Mesendoderm (in vitro differentiated cells): ENCODE data around the gene FAF1.
A peak's percentile ranks its signal among the peaks of the same experiment; 100 is the strongest.

Experiments
- DNase-seq: peaks from one replicate; pipeline ENCODE4 v3.0.0; 2013
- H2AK5ac ChIP-seq: 2 replicates; pipeline ENCODE4 v1.6.1; 2013; ENCODE audit warnings: low read length, inconsistent platforms
- H2BK120ac ChIP-seq: 2 replicates; pipeline ENCODE4 v1.6.1; 2013; ENCODE audit warnings: low read depth, mild to moderate bottlenecking, low read length, moderate library complexity, mixed read lengths
- H2BK15ac ChIP-seq: replicated peaks from 2 replicates; pipeline ENCODE4 v1.6.1; 2013; ENCODE audit warnings: low read depth, mild to moderate bottlenecking, moderate library complexity
- H2BK5ac ChIP-seq: 2 replicates; pipeline ENCODE4 v1.6.1; 2013; ENCODE audit warnings: low read length, inconsistent platforms
- H3K18ac ChIP-seq: 2 replicates; pipeline ENCODE4 v1.6.1; 2013; ENCODE audit warnings: mild to moderate bottlenecking, low read length, mixed read lengths
- H3K23ac ChIP-seq: one replicate; pipeline ENCODE4 v1.6.1; 2013; ENCODE audit warnings: low read length
- H3K27ac ChIP-seq: 2 replicates; pipeline ENCODE4 v1.5.1; 2013; ENCODE audit warnings: low read depth, mild to moderate bottlenecking, inconsistent platforms, low read length, moderate library complexity
- H3K27me3 ChIP-seq: 2 replicates; pipeline ENCODE4 v1.6.1; 2013; ENCODE audit warnings: low read length, control low read depth, mild to moderate bottlenecking, inconsistent platforms; ENCODE audit not compliant: insufficient read depth, poor library complexity
- H3K36me3 ChIP-seq: 2 replicates; pipeline ENCODE4 v1.6.1; 2013; ENCODE audit warnings: low read length, inconsistent platforms; ENCODE audit not compliant: control insufficient read depth, insufficient read depth
- H3K4ac ChIP-seq: one replicate; pipeline ENCODE4 v1.6.1; 2013; ENCODE audit warnings: low read depth, mild to moderate bottlenecking, low read length, moderate library complexity
- H3K4me1 ChIP-seq: 2 replicates; pipeline ENCODE4 v1.6.1; 2013; ENCODE audit warnings: low read depth, low read length, inconsistent platforms; ENCODE audit not compliant: control insufficient read depth
- H3K4me2 ChIP-seq: 2 replicates; pipeline ENCODE4 v1.6.1; 2013; ENCODE audit warnings: low read length
- H3K4me3 ChIP-seq: 2 replicates; pipeline ENCODE4 v1.5.1; 2013; ENCODE audit warnings: mild to moderate bottlenecking, low read length
- H3K56ac ChIP-seq: one replicate; pipeline ENCODE4 v1.6.1; 2013; ENCODE audit warnings: low read length
- H3K79me1 ChIP-seq: 2 replicates; pipeline ENCODE4 v1.6.1; 2013; ENCODE audit warnings: low read length, inconsistent platforms
- H3K79me2 ChIP-seq: 2 replicates; pipeline ENCODE4 v1.6.1; 2013; ENCODE audit warnings: mild to moderate bottlenecking, low read length; ENCODE audit not compliant: control insufficient read depth, insufficient read depth
- H3K9ac ChIP-seq: 2 replicates; pipeline ENCODE4 v1.6.1; 2013; ENCODE audit warnings: low read length, inconsistent platforms
- H4K5ac ChIP-seq: one replicate; pipeline ENCODE4 v1.6.1; 2013; ENCODE audit warnings: low read length
- H4K8ac ChIP-seq: one replicate; pipeline ENCODE4 v1.6.1; 2013; ENCODE audit warnings: low read depth, mild to moderate bottlenecking, control low read depth, low read length, moderate library complexity
- WGBS: extraction: QIAGEN DNeasy Blood & Tissue Kit; methylation state at CpG from one replicate; pipeline ENCODE4 v1.1.7; 2013; ENCODE audit warnings: low lambda C conversion rate, missing lambda C conversion rate; ENCODE audit not compliant: insufficient coverage; ENCODE audit errors: extremely low coverage; 5-methylcytosine and 5-hydroxymethylcytosine counted together

FAF1 gene

GRCh38 chr1:50705041-50705440 is 255.0 kb downstream of the FAF1 start:
- Histone ChIP-seq H3K4ac (no peak overlapping the region), H2AK5ac (no peak overlapping the region), H3K56ac (no peak overlapping the region), H4K8ac (no peak overlapping the region), H3K36me3 (no peaks in the 10 kb centered on the region), H3K4me3 (no peak overlapping the region), H3K79me2 (no peaks in the 10 kb centered on the region), H3K18ac (no peak overlapping the region), H3K79me1 (no peaks in the 10 kb centered on the region), H3K9ac (no peak overlapping the region), H2BK5ac (no peak overlapping the region), H3K4me2 (no peak overlapping the region), H3K27me3 (no peaks in the 10 kb centered on the region), H3K23ac (no peak overlapping the region), H3K4me1 (no peaks in the 10 kb centered on the region), H4K5ac (no peak overlapping the region), H3K27ac (no peak overlapping the region), H2BK120ac (no peak overlapping the region), H2BK15ac (no peak overlapping the region)
- no CpG with 5 or more reads among the region's 1 CpG for WGBS
- no peak for DNase-seq

GRCh38 chr1:50704126-50704525 is 255.9 kb downstream of the FAF1 start:
- H3K4me2 ChIP-seq, result no peak overlapping the region
- no peak overlapping the region for H4K5ac ChIP-seq
- no CpG with 5 or more reads among the region's 1 CpG for WGBS
- H3K79me2 ChIP-seq, result no peaks in the 10 kb centered on the region
- H3K4ac ChIP-seq, result no peak overlapping the region
- no peaks in the 10 kb centered on the region for H3K4me1 ChIP-seq
- no peak overlapping the region for H3K18ac ChIP-seq
- no peak overlapping the region for H3K27ac ChIP-seq
- no peak overlapping the region for H3K56ac ChIP-seq
- no peak overlapping the region for H2BK15ac ChIP-seq
- no peak overlapping the region for H3K4me3 ChIP-seq
- no peak overlapping the region for H2BK120ac ChIP-seq
- H3K27me3 ChIP-seq, result no peaks in the 10 kb centered on the region
- H2AK5ac ChIP-seq, result no peak overlapping the region
- no peaks in the 10 kb centered on the region for H3K36me3 ChIP-seq
- no peak overlapping the region for H3K23ac ChIP-seq
- H3K9ac ChIP-seq, result no peak overlapping the region
- H2BK5ac ChIP-seq, result no peak overlapping the region
- no peak overlapping the region for H4K8ac ChIP-seq
- no peaks in the 10 kb centered on the region for H3K79me1 ChIP-seq
- DNase-seq, result peak; percentile 47

GRCh38 chr1:50703240-50703639 is 256.8 kb downstream of the FAF1 start:
- H3K27ac ChIP-seq, result no peak overlapping the region
- no peak overlapping the region for H3K18ac ChIP-seq

GRCh38 chr1:50702395-50702794 is 257.7 kb downstream of the FAF1 start:
- Histone ChIP-seq H3K27me3 (no peaks in the 10 kb centered on the region), H4K5ac (no peak overlapping the region), H3K79me1 (no peaks in the 10 kb centered on the region), H2BK120ac (no peak overlapping the region), H2BK15ac (no peak overlapping the region), H3K4ac (no peak overlapping the region), H3K9ac (no peak overlapping the region), H3K4me2 (no peak overlapping the region), H3K36me3 (no peaks in the 10 kb centered on the region), H4K8ac (no peak overlapping the region), H2AK5ac (no peak overlapping the region), H2BK5ac (no peak overlapping the region), H3K27ac (no peak overlapping the region), H3K18ac (no peak overlapping the region), H3K79me2 (no peaks in the 10 kb centered on the region), H3K56ac (no peak overlapping the region), H3K4me1 (no peaks in the 10 kb centered on the region), H3K4me3 (no peak overlapping the region), H3K23ac (no peak overlapping the region)
- WGBS, result no CpG with 5 or more reads among the region's 2 CpGs
- no peak for DNase-seq

More at GRCh38 chr1:50703240-50703639, 256.8 kb downstream of the FAF1 start:
- no peak overlapping the region for H3K4me3 ChIP-seq
- H3K4ac ChIP-seq, result no peak overlapping the region
- no peak overlapping the region for H2AK5ac ChIP-seq
- no peak overlapping the region for H3K23ac ChIP-seq
- no peaks in the 10 kb centered on the region for H3K27me3 ChIP-seq
- no peaks in the 10 kb centered on the region for H3K36me3 ChIP-seq
- H3K79me1 ChIP-seq, result no peaks in the 10 kb centered on the region
- no peak overlapping the region for H2BK120ac ChIP-seq
- H4K8ac ChIP-seq, result no peak overlapping the region
- no peak overlapping the region for H3K9ac ChIP-seq
- H2BK5ac ChIP-seq, result no peak overlapping the region
- no peak overlapping the region for H4K5ac ChIP-seq
- no peak overlapping the region for H3K4me2 ChIP-seq
- DNase-seq, result no peak
- no peaks in the 10 kb centered on the region for H3K79me2 ChIP-seq
- no peaks in the 10 kb centered on the region for H3K4me1 ChIP-seq
- H3K56ac ChIP-seq, result no peak overlapping the region
- no peak overlapping the region for H2BK15ac ChIP-seq

- no peak for DNase-seq
- Histone ChIP-seq H2BK5ac (no peak overlapping the region), H4K8ac (no peak overlapping the region), H3K23ac (no peak overlapping the region), H2BK120ac (no peak overlapping the region), H3K56ac (no peak overlapping the region), H3K36me3 (no peaks in the 10 kb centered on the region), H3K27me3 (no peaks in the 10 kb centered on the region), H2AK5ac (no peak overlapping the region), H3K4ac (no peak overlapping the region), H3K4me2 (no peak overlapping the region), H3K18ac (no peak overlapping the region), H3K79me1 (no peaks in the 10 kb centered on the region), H3K4me3 (no peak overlapping the region), H3K27ac (no peak overlapping the region), H3K79me2 (no peaks in the 10 kb centered on the region), H3K9ac (no peak overlapping the region), H3K4me1 (no peaks in the 10 kb centered on the region), H2BK15ac (no peak overlapping the region), H4K5ac (no peak overlapping the region)
- WGBS, result no CpG with 5 or more reads among the region's 1 CpG
Measured at GRCh38 chr1:50701706-50702317, 258.3 kb downstream of the FAF1 start.

- Histone ChIP-seq H3K56ac (no peak overlapping the region), H2BK120ac (no peak overlapping the region), H3K27me3 (no peaks in the 10 kb centered on the region), H4K8ac (no peak overlapping the region), H3K4me3 (no peak overlapping the region), H3K23ac (no peak overlapping the region), H4K5ac (no peak overlapping the region), H3K4me2 (no peak overlapping the region), H2AK5ac (no peak overlapping the region), H3K27ac (no peak overlapping the region), H2BK15ac (no peak overlapping the region), H3K9ac (no peak overlapping the region), H3K4ac (no peak overlapping the region), H3K79me1 (no peaks in the 10 kb centered on the region), H3K18ac (no peak overlapping the region), H3K79me2 (no peaks in the 10 kb centered on the region), H3K36me3 (no peaks in the 10 kb centered on the region), H2BK5ac (no peak overlapping the region), H3K4me1 (no peaks in the 10 kb centered on the region)
- DNase-seq, result no peak
- no CpG with 5 or more reads among the region's 2 CpGs for WGBS
Measured at GRCh38 chr1:50700621-50701020, 259.4 kb downstream of the FAF1 start.
